DOHH2 (cell line): ENCODE measurements around the gene CNOT6.

ENCODE experiments used
- CTCF ChIP-seq: fragments of 200-600 bp; sonication (generic); IDR thresholded peaks from one replicate; pipeline ENCODE4 v1.5.1; 2014; ENCODE audit warnings: antibody characterized with exemption, mild to moderate bottlenecking, low read depth, low read length; ENCODE audit not compliant: poor library complexity, severe bottlenecking
- EZH2phosphoT487 ChIP-seq: fragments of 200-600 bp; sonication (generic); IDR thresholded peaks from 2 replicates; pipeline ENCODE4 v1.6.1; 2017; ENCODE audit warnings: borderline replicate concordance, mild to moderate bottlenecking, antibody characterized with exemption, low read length, moderate library complexity, mixed read lengths

- TF ChIP-seq CTCF: no peak
- TF ChIP-seq EZH2phosphoT487: no peak
These were observed 33.3 kb upstream of the CNOT6 start for GRCh38 chr5:180460834-180461233.
